ENCODE data around the gene GPR4. TPM values are rescaled to one million over a fixed set of nuclear protein-coding genes. Genes with fewer than 3 reads are reported as not detected.
A peak's percentile ranks its signal among the peaks of the same experiment; 100 is the strongest.

The GPR4 gene
- total and polyA plus RNA-seq, 2 of the 8 experiments (the other 6 are each of a cell fraction or from before 2014, with no cell fraction given) = 0.19 to 0.39 TPM

GRCh38 chr19:45592366-45592765, 9.6 kb downstream of the GPR4 start:
- Histone ChIP-seq H3K9ac (replicated peaks in 1 of 4; ENCODE audit: extremely low read depth in 1 of 4, low read depth in 3 of 4, low read length in 3 of 4) (no peak overlapping the region), H4K20me1 (replicated peaks in 1 of 2; ENCODE audit: control insufficient read depth in 1 of 2, insufficient read depth in 2 of 2, low read length in 2 of 2) (no peaks in the 10 kb centered on the region), H2BK20ac (ENCODE audit: low read length) (no peak overlapping the region), H3K36me3 (ENCODE audit: control insufficient read depth in 2 of 4, insufficient read depth in 4 of 4, low read length in 3 of 4) (no peaks in the 10 kb centered on the region), H2BK15ac (ENCODE audit: low read length) (peak overlapping the region; percentile 72; the same call in 1 of the 2 replicates), H4K91ac (replicated peaks; ENCODE audit: insufficient read length, low read length) (no peak overlapping the region), H2AFZ (ENCODE audit: low read length) (no peak overlapping the region), H2AK5ac (ENCODE audit: low read depth, low read length) (peak overlapping the region; percentile 93; the same call in 1 of the 2 replicates), H2BK120ac (replicated peaks; ENCODE audit: low read depth, low read length) (no peak overlapping the region), H3K4me2 (ENCODE audit: insufficient read depth in 1 of 2, low read depth in 2 of 2, low read length in 2 of 2) (no peak overlapping the region), H3K23ac (ENCODE audit: insufficient read length) (no peak overlapping the region), H4K5ac (ENCODE audit: insufficient read length, low read depth, low read length) (no peak overlapping the region), H3K4ac (replicated peaks; ENCODE audit: insufficient read length, low read depth, low read length) (no peak overlapping the region), H3K27ac (ENCODE audit: low read depth, low read length) (no peak overlapping the region), H3K79me2 (ENCODE audit: control insufficient read depth in 1 of 2, insufficient read depth in 2 of 2, low read length in 2 of 2) (no peaks in the 10 kb centered on the region), H3K9me3 (ENCODE audit: insufficient read depth in 2 of 2, low read depth in 1 of 2, low read length in 1 of 2) (peaks cover 0 to 4% of the 10 kb centered on the region in 2 experiments; a peak in 1 of 4 replicates), H3K56ac (replicated peaks; ENCODE audit: insufficient read length, low read depth, low read length) (no peak overlapping the region), H4K8ac (ENCODE audit: extremely low read depth, insufficient read depth, low read length) (no peak overlapping the region), H3K14ac (ENCODE audit: insufficient read length) (no peak overlapping the region), H3K23me2 (ENCODE audit: low read depth, low read length) (no peaks in the 10 kb centered on the region), H2BK12ac (ENCODE audit: low read depth, low read length) (no peak overlapping the region), H3K27me3 (replicated peaks in 1 of 4; ENCODE audit: control insufficient read depth in 3 of 4, extremely low read depth in 1 of 4, insufficient read depth in 3 of 4, low read length in 3 of 4) (peaks cover 0 to 23% (median 16%) of the 10 kb centered on the region in 4 experiments; a peak in 6 of 7 replicates), H3K79me1 (ENCODE audit: low read depth, low read length) (no peaks in the 10 kb centered on the region), H2BK5ac (ENCODE audit: low read depth, low read length) (no peak overlapping the region), H3K4me3 (ENCODE audit: extremely low read depth in 1 of 4, insufficient read depth in 2 of 4, low read depth in 3 of 4, low read length in 4 of 4) (no peak overlapping the region), H3K18ac (ENCODE audit: extremely low read depth, low read length) (no peak overlapping the region; the same call in 1 of the 2 replicates), H3K4me1 (replicated peaks in 1 of 4; ENCODE audit: control insufficient read depth in 3 of 4, insufficient read depth in 4 of 4, low read length in 3 of 4) (peaks cover 0 to 4% (median 2%) of the 10 kb centered on the region in 4 experiments; a peak in 3 of 7 replicates)
- 78% methylated on average over 4 of the region's 4 CpGs; no CpG with 5 or more reads in 1 of the 2 experiments for WGBS, 2 experiments (ENCODE audit: extremely low coverage in 1 of 2, insufficient coverage in 1 of 2, insufficient read length in 1 of 2, insufficient replicate concordance in 2 of 2, low coverage in 1 of 2, low lambda C conversion rate in 2 of 2, missing lambda C conversion rate in 1 of 2)
- no peak for TF ChIP-seq BACH1 (IDR thresholded peaks at IDR 0.05; ENCODE audit: low read length)
- no peak for TF ChIP-seq RAD21 (IDR thresholded peaks at IDR 0.05 in 1 of 2, conservative IDR thresholded peaks at IDR 0.05 in 1 of 2; ENCODE audit: low read depth in 2 of 2, low read length in 2 of 2)
- no peak for TF ChIP-seq SP1 (IDR thresholded peaks at IDR 0.05; ENCODE audit: low read depth, low read length)
- no peak for TF ChIP-seq E2F6 (IDR thresholded peaks at IDR 0.05)
- no peak for TF ChIP-seq BCL11A (IDR thresholded peaks at IDR 0.05; ENCODE audit: low read depth in 2 of 2, low read length in 2 of 2)
- TF ChIP-seq JUND (IDR thresholded peaks at IDR 0.05; ENCODE audit: low read length) = no peak
- no peak for TF ChIP-seq EZH2 (IDR thresholded peaks at IDR 0.05; ENCODE audit: low read depth, low read length, severe bottlenecking)
- TF ChIP-seq CREB1 (IDR thresholded peaks at IDR 0.05) = no peak
- TF ChIP-seq SIX5 (IDR thresholded peaks at IDR 0.05; ENCODE audit: low read depth, low read length) = no peak
- no peak for TF ChIP-seq CHD1 (IDR thresholded peaks at IDR 0.05; ENCODE audit: low read depth, low read length)
- no peak for TF ChIP-seq SIRT6 (IDR thresholded peaks at IDR 0.05; ENCODE audit: low read length)
- no peak for TF ChIP-seq JUN (IDR thresholded peaks at IDR 0.05; ENCODE audit: low read depth, low read length)
- TF ChIP-seq EP300 (IDR thresholded peaks at IDR 0.05; ENCODE audit: borderline replicate concordance in 1 of 2, low read depth in 2 of 2, low read length in 2 of 2) = no peak
- CTCF ChIA-PET (ENCODE audit: partially characterized antibody) = interaction anchor here (2.4 to 2.5 kb wide), 2 partner anchors 15 to 50 kb away, joined by 17 to 44 read pairs; no protein-coding TSS in a partner anchor
- POLR2A ChIA-PET (ENCODE audit: partially characterized antibody) = no interaction called here
- no peak for DNase-seq (ENCODE audit: low read depth in 1 of 2, low spot score in 2 of 2)
- no peak for FAIRE-seq
